ENCODE measurements around the gene EHBP1.

EHBP1 gene

GRCh38 chr2:63038034-63038433 is 332.5 kb downstream of the EHBP1 start:
- H3K14ac ChIP-seq (ENCODE audit: low read length), result no peak overlapping the region
- H3K4me2 ChIP-seq (ENCODE audit: insufficient read depth, low read length, poor library complexity, severe bottlenecking), result no peak overlapping the region
- DNase-seq (ENCODE audit: low spot score), result no peak
- no peaks in the 10 kb centered on the region for H3K9me3 ChIP-seq (replicated peaks in 1 of 2; ENCODE audit: control insufficient read depth in 2 of 2, insufficient read depth in 1 of 2, low read depth in 1 of 2, low read length in 2 of 2)
- H2BK15ac ChIP-seq (ENCODE audit: low read length), result no peak overlapping the region
- no peaks in the 10 kb centered on the region for H3K27me3 ChIP-seq (ENCODE audit: control insufficient read depth in 3 of 3, insufficient read depth in 3 of 3, low read depth in 1 of 3, low read length in 3 of 3)
- H2AK5ac ChIP-seq (ENCODE audit: low read depth, low read length), result no peak overlapping the region
- H3K4ac ChIP-seq (ENCODE audit: low read length), result no peak overlapping the region
- no peaks in the 10 kb centered on the region for H3K36me3 ChIP-seq (replicated peaks in 1 of 2; ENCODE audit: control insufficient read depth in 2 of 2, insufficient read depth in 2 of 2, low read length in 2 of 2)
- no peak overlapping the region for H3K9ac ChIP-seq (ENCODE audit: low read depth, low read length, poor library complexity)
- H3K23ac ChIP-seq (ENCODE audit: low read depth, low read length, poor library complexity), result no peak overlapping the region
- no CpG with 5 or more reads among the region's 4 CpGs for WGBS, 2 donors (ENCODE audit: extremely low coverage in 2 of 2, insufficient read length in 2 of 2, insufficient replicate concordance in 1 of 2)
- H3K79me1 ChIP-seq (ENCODE audit: low read depth, low read length), result no peaks in the 10 kb centered on the region
- H2AFZ ChIP-seq (ENCODE audit: low read length), result no peak overlapping the region
- no peak overlapping the region for H3K4me3 ChIP-seq (ENCODE audit: low read length in 2 of 2)
- H4K8ac ChIP-seq (ENCODE audit: low read depth, low read length), result no peak overlapping the region
- no peak overlapping the region for H2BK120ac ChIP-seq (ENCODE audit: low read depth, low read length)
- no peak overlapping the region for H2BK12ac ChIP-seq (ENCODE audit: low read length)
- peaks cover 0 to 3% of the 10 kb centered on the region in 2 donors for H3K4me1 ChIP-seq (ENCODE audit: control insufficient read depth in 2 of 2, insufficient read depth in 1 of 2, low read depth in 1 of 2, low read length in 2 of 2)
- no peak overlapping the region for H2BK5ac ChIP-seq (ENCODE audit: low read length)
- H3K18ac ChIP-seq (ENCODE audit: low read length), result no peak overlapping the region
- H3K27ac ChIP-seq (replicated peaks; ENCODE audit: low read length), result no peak overlapping the region
- H4K91ac ChIP-seq (ENCODE audit: low read depth, low read length, poor library complexity), result no peak overlapping the region

- no peaks in the 10 kb centered on the region for H3K79me1 ChIP-seq (ENCODE audit: low read depth, low read length)
- H2AFZ ChIP-seq (ENCODE audit: low read length), result no peak overlapping the region
- H4K8ac ChIP-seq (ENCODE audit: low read depth, low read length), result no peak overlapping the region
- H3K27me3 ChIP-seq (ENCODE audit: control insufficient read depth in 3 of 3, insufficient read depth in 3 of 3, low read depth in 1 of 3, low read length in 3 of 3), result peaks cover 0 to 7% (median 4%) of the 10 kb centered on the region in 3 experiments
- H3K36me3 ChIP-seq (replicated peaks in 1 of 2; ENCODE audit: control insufficient read depth in 2 of 2, insufficient read depth in 2 of 2, low read length in 2 of 2), result peaks cover 0 to 3% of the 10 kb centered on the region in 2 donors
- no peak overlapping the region for H2BK15ac ChIP-seq (ENCODE audit: low read length)
- H3K4me3 ChIP-seq (ENCODE audit: low read length in 2 of 2), result no peak overlapping the region
- H2BK120ac ChIP-seq (ENCODE audit: low read depth, low read length), result no peak overlapping the region
- H3K4ac ChIP-seq (ENCODE audit: low read length), result no peak overlapping the region
- WGBS, 2 donors (ENCODE audit: extremely low coverage in 2 of 2, insufficient read length in 2 of 2, insufficient replicate concordance in 1 of 2), result no CpG with 5 or more reads among the region's 1 CpG
- H3K14ac ChIP-seq (ENCODE audit: low read length), result no peak overlapping the region
- no peak overlapping the region for H3K18ac ChIP-seq (ENCODE audit: low read length)
- no peak overlapping the region for H2BK5ac ChIP-seq (ENCODE audit: low read length)
- H3K27ac ChIP-seq (replicated peaks; ENCODE audit: low read length), result no peak overlapping the region
- H2AK5ac ChIP-seq (ENCODE audit: low read depth, low read length), result no peak overlapping the region
- H2BK12ac ChIP-seq (ENCODE audit: low read length), result no peak overlapping the region
- no peak for DNase-seq (ENCODE audit: low spot score)
- H3K9me3 ChIP-seq (replicated peaks in 1 of 2; ENCODE audit: control insufficient read depth in 2 of 2, insufficient read depth in 1 of 2, low read depth in 1 of 2, low read length in 2 of 2), result no peaks in the 10 kb centered on the region
- no peak overlapping the region for H3K4me2 ChIP-seq (ENCODE audit: insufficient read depth, low read length, poor library complexity, severe bottlenecking)
- H3K4me1 ChIP-seq (ENCODE audit: control insufficient read depth in 2 of 2, insufficient read depth in 1 of 2, low read depth in 1 of 2, low read length in 2 of 2), result peaks cover 9 to 17% of the 10 kb centered on the region in 2 donors
- H3K9ac ChIP-seq (ENCODE audit: low read depth, low read length, poor library complexity), result no peak overlapping the region
- H4K91ac ChIP-seq (ENCODE audit: low read depth, low read length, poor library complexity), result no peak overlapping the region
- H3K23ac ChIP-seq (ENCODE audit: low read depth, low read length, poor library complexity), result no peak overlapping the region
Measured at GRCh38 chr2:63040586-63040985, 335.1 kb downstream of the EHBP1 start.

GRCh38 chr2:63041592-63041991 is 336.1 kb downstream of the EHBP1 start:
- no peak overlapping the region for H2BK12ac ChIP-seq (ENCODE audit: low read length)
- H3K14ac ChIP-seq (ENCODE audit: low read length), result no peak overlapping the region
- no peak overlapping the region for H2BK15ac ChIP-seq (ENCODE audit: low read length)
- H4K8ac ChIP-seq (ENCODE audit: low read depth, low read length), result no peak overlapping the region
- WGBS, 2 donors (ENCODE audit: extremely low coverage in 2 of 2, insufficient read length in 2 of 2, insufficient replicate concordance in 1 of 2), result no CpG with 5 or more reads among the region's 1 CpG
- H2BK5ac ChIP-seq (ENCODE audit: low read length), result no peak overlapping the region
- H3K4ac ChIP-seq (ENCODE audit: low read length), result no peak overlapping the region
- no peak overlapping the region for H4K91ac ChIP-seq (ENCODE audit: low read depth, low read length, poor library complexity)
- no peak overlapping the region for H3K27ac ChIP-seq (replicated peaks; ENCODE audit: low read length)
- H3K4me2 ChIP-seq (ENCODE audit: insufficient read depth, low read length, poor library complexity, severe bottlenecking), result no peak overlapping the region
- H2BK120ac ChIP-seq (ENCODE audit: low read depth, low read length), result no peak overlapping the region
- no peaks in the 10 kb centered on the region for H3K9me3 ChIP-seq (replicated peaks in 1 of 2; ENCODE audit: control insufficient read depth in 2 of 2, insufficient read depth in 1 of 2, low read depth in 1 of 2, low read length in 2 of 2)
- no peak overlapping the region for H3K4me3 ChIP-seq (ENCODE audit: low read length in 2 of 2)
- H2AK5ac ChIP-seq (ENCODE audit: low read depth, low read length), result no peak overlapping the region
- H3K23ac ChIP-seq (ENCODE audit: low read depth, low read length, poor library complexity), result no peak overlapping the region
- no peak overlapping the region for H2AFZ ChIP-seq (ENCODE audit: low read length)
- H3K9ac ChIP-seq (ENCODE audit: low read depth, low read length, poor library complexity), result no peak overlapping the region
- H3K79me1 ChIP-seq (ENCODE audit: low read depth, low read length), result no peaks in the 10 kb centered on the region
- H3K27me3 ChIP-seq (ENCODE audit: control insufficient read depth in 3 of 3, insufficient read depth in 3 of 3, low read depth in 1 of 3, low read length in 3 of 3), result peaks cover 0 to 17% (median 9%) of the 10 kb centered on the region in 3 experiments
- H3K4me1 ChIP-seq (ENCODE audit: control insufficient read depth in 2 of 2, insufficient read depth in 1 of 2, low read depth in 1 of 2, low read length in 2 of 2), result peaks cover 9 to 20% of the 10 kb centered on the region in 2 donors
- no peak for DNase-seq (ENCODE audit: low spot score)
- no peak overlapping the region for H3K18ac ChIP-seq (ENCODE audit: low read length)
- H3K36me3 ChIP-seq (replicated peaks in 1 of 2; ENCODE audit: control insufficient read depth in 2 of 2, insufficient read depth in 2 of 2, low read length in 2 of 2), result peaks cover 0 to 5% of the 10 kb centered on the region in 2 donors

GRCh38 chr2:63044362-63045327 is 339.1 kb downstream of the EHBP1 start:
- Histone ChIP-seq H3K4me1 (ENCODE audit: control insufficient read depth in 2 of 2, insufficient read depth in 1 of 2, low read depth in 1 of 2, low read length in 2 of 2) (peaks cover 15 to 41% of the 10 kb centered on the region in 2 donors), H3K9me3 (replicated peaks in 1 of 2; ENCODE audit: control insufficient read depth in 2 of 2, insufficient read depth in 1 of 2, low read depth in 1 of 2, low read length in 2 of 2) (no peaks in the 10 kb centered on the region), H3K18ac (ENCODE audit: low read length) (peak overlapping the region; percentile 95), H2BK12ac (ENCODE audit: low read length) (peak overlapping the region; percentile 82), H3K36me3 (replicated peaks in 1 of 2; ENCODE audit: control insufficient read depth in 2 of 2, insufficient read depth in 2 of 2, low read length in 2 of 2) (peaks cover 0 to 5% of the 10 kb centered on the region in 2 donors), H2BK5ac (ENCODE audit: low read length) (peak overlapping the region; percentile 16), H3K14ac (ENCODE audit: low read length) (peak overlapping the region; percentile 90), H3K27me3 (ENCODE audit: control insufficient read depth in 3 of 3, insufficient read depth in 3 of 3, low read depth in 1 of 3, low read length in 3 of 3) (peaks cover 0 to 47% (median 40%) of the 10 kb centered on the region in 3 experiments), H3K9ac (ENCODE audit: low read depth, low read length, poor library complexity) (peak overlapping the region; percentile 50), H3K4ac (ENCODE audit: low read length) (no peak overlapping the region), H4K91ac (ENCODE audit: low read depth, low read length, poor library complexity) (peak overlapping the region; percentile 65), H2AK5ac (ENCODE audit: low read depth, low read length) (peak overlapping the region; percentile 89), H3K4me3 (ENCODE audit: low read length in 2 of 2) (no peak overlapping the region), H2AFZ (ENCODE audit: low read length) (no peak overlapping the region), H3K79me1 (ENCODE audit: low read depth, low read length) (no peaks in the 10 kb centered on the region), H3K27ac (replicated peaks; ENCODE audit: low read length) (peak overlapping the region; percentile 34), H4K8ac (ENCODE audit: low read depth, low read length) (no peak overlapping the region), H2BK15ac (ENCODE audit: low read length) (peak overlapping the region; percentile 88), H3K4me2 (ENCODE audit: insufficient read depth, low read length, poor library complexity, severe bottlenecking) (peak overlapping the region; percentile 56), H3K23ac (ENCODE audit: low read depth, low read length, poor library complexity) (peak overlapping the region; percentile 35), H2BK120ac (ENCODE audit: low read depth, low read length) (no peak overlapping the region)
- peak; percentile 29 for DNase-seq (ENCODE audit: low spot score)
- WGBS, 2 donors (ENCODE audit: extremely low coverage in 2 of 2, insufficient read length in 2 of 2, insufficient replicate concordance in 1 of 2), result no CpG with 5 or more reads among the region's 36 CpGs
